ENCODE measurements around the gene STK33.
"Not testable (repeated sequence)": the region's sequence is repeated elsewhere in the genome, so short reads cannot be mapped to it uniquely, and the experiment has no call there.

Gene STK33

DNA sequence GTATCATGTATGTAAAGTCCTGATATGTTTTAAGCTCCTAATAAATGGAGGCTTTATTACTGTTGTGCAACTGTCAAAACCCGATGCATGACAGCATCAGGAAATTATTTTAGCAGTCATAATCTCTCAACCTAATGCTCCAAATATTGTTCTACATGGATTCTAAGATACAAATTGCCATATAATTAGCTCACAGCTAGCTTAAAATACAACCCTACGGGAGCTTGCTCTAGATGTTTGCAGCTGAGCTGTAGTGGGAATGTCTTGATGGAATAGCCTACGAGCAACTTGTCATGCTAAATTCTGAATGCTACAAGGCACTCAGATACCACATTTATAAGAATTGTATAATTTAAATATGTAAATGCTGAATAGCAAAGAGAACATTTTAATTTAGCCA lies 109.8 kb downstream of the STK33 start:
- TF ChIP-seq, protein P1, sequence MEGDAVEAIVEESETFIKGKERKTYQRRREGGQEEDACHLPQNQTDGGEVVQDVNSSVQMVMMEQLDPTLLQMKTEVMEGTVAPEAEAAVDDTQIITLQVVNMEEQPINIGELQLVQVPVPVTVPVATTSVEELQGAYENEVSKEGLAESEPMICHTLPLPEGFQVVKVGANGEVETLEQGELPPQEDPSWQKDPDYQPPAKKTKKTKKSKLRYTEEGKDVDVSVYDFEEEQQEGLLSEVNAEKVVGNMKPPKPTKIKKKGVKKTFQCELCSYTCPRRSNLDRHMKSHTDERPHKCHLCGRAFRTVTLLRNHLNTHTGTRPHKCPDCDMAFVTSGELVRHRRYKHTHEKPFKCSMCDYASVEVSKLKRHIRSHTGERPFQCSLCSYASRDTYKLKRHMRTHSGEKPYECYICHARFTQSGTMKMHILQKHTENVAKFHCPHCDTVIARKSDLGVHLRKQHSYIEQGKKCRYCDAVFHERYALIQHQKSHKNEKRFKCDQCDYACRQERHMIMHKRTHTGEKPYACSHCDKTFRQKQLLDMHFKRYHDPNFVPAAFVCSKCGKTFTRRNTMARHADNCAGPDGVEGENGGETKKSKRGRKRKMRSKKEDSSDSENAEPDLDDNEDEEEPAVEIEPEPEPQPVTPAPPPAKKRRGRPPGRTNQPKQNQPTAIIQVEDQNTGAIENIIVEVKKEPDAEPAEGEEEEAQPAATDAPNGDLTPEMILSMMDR (IDR thresholded peaks at IDR 0.05; ENCODE audit: low read depth, low read length) = no peak
- H3K27me3 ChIP-seq (ENCODE audit: insufficient read depth, low read depth, severe bottlenecking) = no peaks in the 10 kb centered on the region
- H3K36me3 ChIP-seq = no peaks in the 10 kb centered on the region
- no peaks in the 10 kb centered on the region for H3K9me3 ChIP-seq (ENCODE audit: severe bottlenecking)
- no peak overlapping the region for H3K4me3 ChIP-seq (ENCODE audit: low read depth, low read length)
- no peak overlapping the region for H3K27ac ChIP-seq
- DNase-seq = no peak

DNA sequence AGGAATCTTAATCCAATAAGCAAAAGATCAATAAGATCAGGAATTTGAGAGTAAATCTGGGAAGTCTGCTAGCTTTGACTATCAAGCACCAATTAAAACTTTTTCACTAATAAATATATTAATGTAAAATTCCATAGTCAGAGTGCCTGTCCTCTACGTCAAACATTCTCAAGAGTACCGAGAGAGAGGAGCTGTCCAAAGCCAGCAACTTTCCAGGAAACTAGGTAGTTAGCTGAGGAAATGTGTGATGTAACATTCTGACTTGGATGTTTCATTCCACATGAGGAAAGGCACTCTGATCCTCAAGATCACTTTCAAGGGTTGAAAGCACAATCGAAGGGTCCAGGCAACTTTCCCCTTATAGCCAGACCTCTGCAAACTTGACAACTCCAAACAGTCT lies 113.2 kb downstream of the STK33 start:
- DNase-seq = no peak
- H3K36me3 ChIP-seq = no peaks in the 10 kb centered on the region

DNA sequence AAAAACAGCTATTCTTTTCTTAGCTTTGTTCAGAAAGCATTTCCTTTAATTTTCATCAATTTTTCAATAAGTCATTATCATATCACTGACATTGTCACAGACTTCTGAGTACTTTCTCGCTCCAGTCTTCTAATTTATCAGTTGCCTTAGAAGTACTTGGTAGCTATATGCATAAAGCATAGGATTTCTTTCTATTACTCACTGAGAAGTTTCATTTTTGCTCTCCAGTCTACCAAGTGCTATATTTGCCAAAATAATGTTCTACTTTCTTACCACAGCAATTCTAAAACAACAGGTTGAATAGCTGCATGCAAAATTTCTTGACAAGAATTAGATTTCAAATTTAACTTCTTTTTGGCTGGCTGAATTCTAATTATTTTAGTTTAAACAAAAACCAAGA lies 116.3 kb downstream of the STK33 start:
- Histone ChIP-seq H3K27ac (no peak overlapping the region), H3K4me3 (ENCODE audit: low read depth, low read length) (no peak overlapping the region), H3K36me3 (no peaks in the 10 kb centered on the region; the same call in 1 of the 2 replicates), H3K9me3 (ENCODE audit: severe bottlenecking) (no peaks in the 10 kb centered on the region), H3K27me3 (ENCODE audit: insufficient read depth, low read depth, severe bottlenecking) (no peaks in the 10 kb centered on the region)
- DNase-seq = no peak
- TF ChIP-seq, protein P1 (IDR thresholded peaks at IDR 0.05; ENCODE audit: low read depth, low read length) = no peak

More for the DNA sequence above, 113.2 kb downstream of the STK33 start:
- Histone ChIP-seq H3K4me3 (ENCODE audit: low read depth, low read length) (no peak overlapping the region), H3K27me3 (ENCODE audit: insufficient read depth, low read depth, severe bottlenecking) (no peaks in the 10 kb centered on the region), H3K27ac (no peak overlapping the region), H3K9me3 (ENCODE audit: severe bottlenecking) (no peaks in the 10 kb centered on the region)
- TF ChIP-seq, protein P1 (IDR thresholded peaks at IDR 0.05; ENCODE audit: low read depth, low read length) = no peak

- TF ChIP-seq, protein P1 (IDR thresholded peaks at IDR 0.05; ENCODE audit: low read depth, low read length) = no peak
- DNase-seq = no peak
- no peak overlapping the region for H3K27ac ChIP-seq
Measured at GRCh38 chr11:8477151-8477550, 116.9 kb downstream of the STK33 start.

DNA sequence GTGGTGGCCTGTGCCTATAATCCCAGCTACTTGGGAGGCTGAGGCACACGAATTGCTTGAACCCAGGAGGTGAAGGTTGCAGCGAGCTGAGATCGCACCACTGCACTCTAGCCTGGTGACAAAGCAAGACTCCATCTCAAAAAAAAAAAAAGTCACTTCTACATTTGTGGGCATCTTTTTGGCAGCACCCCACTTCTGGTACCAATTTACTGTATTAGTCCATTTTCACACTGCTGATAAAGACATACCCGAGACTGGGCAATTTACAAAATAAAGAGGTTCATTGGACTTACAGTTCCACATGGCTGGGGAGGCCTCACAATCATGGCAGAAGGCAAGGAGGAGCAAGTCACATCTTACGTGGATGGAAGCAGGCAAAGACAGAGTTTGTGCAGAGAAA lies 126.2 kb downstream of the STK33 start:
- H3K27me3 ChIP-seq (ENCODE audit: insufficient read depth, low read depth, severe bottlenecking); H3K27ac ChIP-seq; H3K4me3 ChIP-seq (ENCODE audit: low read depth, low read length); DNase-seq; H3K36me3 ChIP-seq; H3K9me3 ChIP-seq (ENCODE audit: severe bottlenecking): not testable (repeated sequence)

More at GRCh38 chr11:8477151-8477550, 116.9 kb downstream of the STK33 start:
- no peaks in the 10 kb centered on the region for H3K9me3 ChIP-seq (ENCODE audit: severe bottlenecking)
- H3K36me3 ChIP-seq = no peaks in the 10 kb centered on the region; the same call in 1 of the 2 replicates
- no peak overlapping the region for H3K4me3 ChIP-seq (ENCODE audit: low read depth, low read length)
- H3K27me3 ChIP-seq (ENCODE audit: insufficient read depth, low read depth, severe bottlenecking) = no peaks in the 10 kb centered on the region

DNA sequence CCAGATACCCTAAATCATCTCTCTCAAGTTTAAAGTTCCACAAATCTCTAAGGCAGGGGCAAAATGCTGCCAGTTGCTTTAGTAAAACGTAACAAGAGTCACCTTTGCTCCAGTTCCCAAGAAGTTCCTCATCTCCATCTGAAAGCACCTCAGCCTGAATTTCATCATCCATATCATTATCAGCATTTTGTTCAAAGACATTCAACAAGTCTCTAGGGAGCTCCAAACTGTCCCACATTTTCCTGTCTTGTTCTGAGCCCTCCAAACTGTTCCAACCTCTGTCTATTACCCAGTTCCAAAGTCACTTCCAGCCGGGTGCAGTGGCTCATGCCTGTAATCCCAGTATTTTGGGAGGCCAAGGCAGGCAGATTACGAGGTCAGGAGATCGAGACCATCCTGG lies 126.7 kb downstream of the STK33 start:
- not testable (repeated sequence) for H3K36me3 ChIP-seq; H3K9me3 ChIP-seq (ENCODE audit: severe bottlenecking); H3K27me3 ChIP-seq (ENCODE audit: insufficient read depth, low read depth, severe bottlenecking); H3K4me3 ChIP-seq (ENCODE audit: low read depth, low read length); H3K27ac ChIP-seq; DNase-seq

- H3K27me3 ChIP-seq (ENCODE audit: insufficient read depth, low read depth, severe bottlenecking); H3K9me3 ChIP-seq (ENCODE audit: severe bottlenecking); H3K36me3 ChIP-seq; H3K27ac ChIP-seq; H3K4me3 ChIP-seq (ENCODE audit: low read depth, low read length); DNase-seq: not testable (repeated sequence)
Measured at GRCh38 chr11:8466884-8467283, 127.1 kb downstream of the STK33 start.
